GM18873 (cell line): ENCODE results near the gene PTBP2.

Experiments used
- ATAC-seq: cut with Tn5 transposase; IDR thresholded peaks from one replicate; pipeline ENCODE4 v1.9.1; 2021; ENCODE audit warnings: mild to moderate bottlenecking, moderate library complexity, moderate number of reproducible peaks; ENCODE audit not compliant: unreplicated experiment, low FRiP score

Gene PTBP2

DNA sequence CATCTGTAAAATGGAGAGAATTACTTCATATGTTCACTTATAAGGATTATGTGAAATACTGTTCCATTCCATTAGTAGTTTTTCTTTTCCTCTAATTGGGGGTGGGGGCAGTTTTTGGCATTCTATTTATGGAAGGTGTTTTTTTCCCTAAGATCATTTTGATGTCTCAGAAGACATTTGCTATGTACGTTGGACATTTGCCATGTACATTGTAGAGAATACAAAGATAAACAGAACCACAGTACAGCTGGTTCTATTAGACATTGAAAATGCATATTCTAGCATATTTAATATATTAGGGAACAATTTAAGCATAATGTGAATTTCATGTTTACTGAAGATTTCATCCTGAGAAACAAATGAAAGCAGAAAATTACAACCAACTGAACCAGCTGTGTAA is 98.5 kb downstream of the PTBP2 start:
- ATAC-seq: no peak

DNA sequence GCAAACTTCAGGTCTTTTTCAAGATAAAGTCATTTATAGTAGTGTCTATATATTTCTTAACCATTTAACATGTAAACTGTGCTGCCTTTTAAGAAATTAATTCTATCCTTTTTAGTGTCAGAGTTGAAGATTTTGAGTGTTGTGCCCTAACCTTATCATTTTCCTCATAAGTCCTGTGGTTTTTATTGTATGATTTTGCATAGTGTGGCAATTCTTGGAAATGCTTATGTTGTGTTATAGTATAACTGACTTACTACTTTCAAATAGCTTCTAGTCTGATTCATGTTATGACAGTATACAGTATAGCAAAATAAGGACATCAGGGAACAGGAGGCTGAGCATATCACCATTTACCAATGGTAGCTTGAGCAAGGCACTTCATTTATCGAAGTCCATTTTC is 99.1 kb downstream of the PTBP2 start:
- ATAC-seq: no peak

DNA sequence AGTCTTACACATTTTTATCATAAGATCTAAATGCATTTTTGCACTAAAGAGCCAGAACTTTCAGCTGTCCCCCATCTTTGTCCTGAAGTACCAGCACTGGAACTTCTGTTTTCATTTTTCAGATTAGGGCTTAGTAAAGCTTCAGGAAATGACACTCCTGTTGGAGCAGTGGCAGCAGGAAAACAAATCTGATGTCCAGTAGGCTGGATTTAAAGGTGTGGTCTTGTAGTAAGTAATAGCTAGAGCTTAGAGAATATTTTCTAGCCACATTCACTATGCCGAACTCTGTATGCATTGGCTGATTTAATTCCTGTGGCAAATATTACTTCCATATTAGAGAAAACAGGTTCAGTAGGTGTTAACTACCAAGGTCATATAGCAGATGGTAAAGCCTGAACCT is 103.6 kb downstream of the PTBP2 start:
- ATAC-seq: no peak

DNA sequence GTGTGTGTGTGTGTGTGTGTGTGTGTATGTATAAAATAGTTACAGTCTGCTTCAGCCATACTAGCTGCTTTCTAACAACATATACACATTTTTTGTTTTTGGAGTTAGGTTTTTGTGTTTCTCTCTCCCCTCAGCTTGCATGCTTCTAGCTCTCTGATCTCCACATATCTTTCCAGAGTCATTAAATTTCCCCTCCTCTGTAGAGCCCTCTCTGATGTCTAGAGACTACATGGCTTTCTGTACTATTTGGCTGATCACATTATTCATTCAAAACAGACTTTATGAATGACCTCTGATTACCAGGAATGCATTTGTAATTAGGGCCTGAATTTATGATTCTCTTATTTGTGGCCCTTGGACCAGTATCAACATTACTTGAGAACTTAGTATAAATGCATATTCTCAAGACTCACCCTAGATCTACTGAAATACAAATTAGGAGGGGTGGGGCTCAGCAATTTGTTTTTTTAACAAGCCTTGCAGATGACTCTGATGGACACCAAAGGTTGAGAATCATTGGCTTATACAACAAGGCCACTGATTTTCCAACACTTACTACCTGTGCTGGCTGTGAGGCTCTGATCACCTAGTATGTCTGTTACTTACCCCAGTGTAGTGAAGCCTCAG is 104.5 kb downstream of the PTBP2 start:
- no peak for ATAC-seq

DNA sequence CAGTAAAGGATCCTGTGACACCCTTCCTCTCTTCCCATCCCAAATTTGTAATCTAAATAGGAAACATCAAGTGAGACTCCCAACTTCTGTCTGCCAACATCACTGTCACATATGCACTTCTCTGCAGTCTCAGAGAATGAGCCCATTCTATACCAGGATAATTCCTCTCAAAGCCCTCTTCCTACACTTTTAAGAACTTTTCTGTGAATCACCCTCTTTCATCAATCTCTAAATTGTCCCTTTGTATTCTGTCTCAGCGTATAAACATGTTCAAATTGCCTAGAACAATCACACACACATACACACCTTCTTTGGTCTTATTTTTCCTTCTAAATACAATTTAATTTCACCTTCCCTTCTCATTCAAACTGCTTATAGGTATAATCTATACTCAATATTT is 111.8 kb downstream of the PTBP2 start:
- ATAC-seq: no peak

DNA sequence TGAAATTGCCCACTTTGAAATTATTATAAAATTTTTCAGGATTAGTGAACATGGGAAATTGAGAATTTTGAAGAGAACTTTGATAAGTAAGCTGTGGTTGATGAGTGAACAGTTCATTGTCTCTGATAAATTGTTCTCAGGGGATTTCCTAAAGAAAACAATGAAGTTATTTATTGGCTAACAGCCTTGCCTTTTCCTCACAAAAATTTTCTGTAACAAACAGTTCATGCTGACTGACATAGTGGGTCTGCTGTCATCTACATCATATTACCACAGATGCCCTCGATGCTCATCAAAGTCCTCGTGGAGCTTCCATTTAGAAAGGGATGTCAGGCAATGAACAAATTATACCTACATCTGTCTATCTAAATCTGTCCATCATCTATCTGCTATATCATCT is 113.4 kb downstream of the PTBP2 start:
- ATAC-seq: no peak

DNA sequence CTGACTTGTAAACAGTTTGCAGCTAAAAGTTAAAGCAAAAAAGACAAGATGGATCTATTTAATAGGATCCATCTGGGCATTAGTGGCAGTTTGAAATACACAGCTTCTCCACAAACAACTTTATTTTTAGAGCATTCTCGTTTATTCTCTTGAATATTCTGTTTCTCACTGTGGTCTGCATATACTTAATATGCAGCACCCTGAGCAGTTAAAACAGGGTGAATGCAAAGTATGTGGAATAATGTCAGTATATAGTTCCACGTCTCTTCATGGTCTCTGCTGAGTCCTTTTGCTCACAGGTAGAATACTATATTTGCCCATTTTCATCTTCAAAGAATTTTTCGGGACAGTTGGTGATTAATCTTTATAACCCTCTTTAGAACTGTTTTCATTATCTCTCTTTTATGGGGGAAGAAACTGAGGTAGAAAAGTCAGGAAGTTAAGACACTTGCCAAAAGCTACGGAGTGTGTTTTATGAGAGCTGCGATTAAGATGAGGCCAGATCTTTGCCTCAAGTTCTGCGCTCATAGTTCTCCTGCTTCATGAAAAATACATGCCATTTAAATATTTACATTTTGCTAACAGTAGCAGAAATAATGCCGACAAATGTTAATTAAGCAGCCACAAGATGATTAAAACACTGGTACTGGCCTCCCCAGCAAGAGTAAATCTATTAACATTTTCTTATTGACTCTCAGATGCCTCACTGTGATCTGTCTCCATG is 115.6 kb downstream of the PTBP2 start:
- no peak for ATAC-seq

DNA sequence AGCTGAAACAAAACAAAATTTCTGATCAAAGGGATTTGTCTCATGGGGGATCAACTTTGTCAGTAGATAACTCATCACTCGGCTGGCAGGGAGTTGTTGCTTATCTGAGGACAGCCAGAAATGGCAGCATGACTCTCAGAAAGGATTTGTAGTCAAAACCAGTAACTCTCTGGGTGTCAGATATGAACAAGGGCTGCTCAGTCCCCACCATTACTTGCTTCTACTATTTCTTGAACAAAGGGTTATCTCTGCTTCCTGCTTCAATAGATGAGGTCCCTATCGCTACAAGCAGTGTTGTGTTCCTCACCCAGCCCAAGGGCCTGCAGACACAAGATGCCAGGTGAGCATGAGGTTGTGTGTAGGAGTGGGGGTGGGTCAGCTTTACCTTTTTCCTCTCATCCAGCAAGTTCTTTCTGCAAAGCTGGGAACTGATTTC is 116.2 kb downstream of the PTBP2 start:
- no peak for ATAC-seq

DNA sequence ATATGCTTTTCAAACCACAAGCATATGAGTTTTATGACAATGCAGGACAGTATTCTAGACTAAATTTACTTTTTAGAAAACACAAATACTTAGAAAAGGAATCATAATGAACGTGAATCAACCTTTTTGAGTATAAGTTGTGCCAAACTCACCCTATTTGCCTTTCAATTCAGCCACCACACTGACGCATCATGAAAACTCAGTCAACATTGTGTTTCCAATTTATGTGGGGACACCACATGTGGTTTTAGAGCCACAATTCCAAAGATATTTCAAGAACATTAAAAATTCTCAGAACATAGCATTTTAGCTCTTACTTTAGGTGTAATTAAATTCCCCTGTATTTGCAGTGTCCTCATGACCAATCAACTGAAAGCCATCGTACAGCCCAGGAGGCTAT is 118.8 kb downstream of the PTBP2 start:
- ATAC-seq: no peak

DNA sequence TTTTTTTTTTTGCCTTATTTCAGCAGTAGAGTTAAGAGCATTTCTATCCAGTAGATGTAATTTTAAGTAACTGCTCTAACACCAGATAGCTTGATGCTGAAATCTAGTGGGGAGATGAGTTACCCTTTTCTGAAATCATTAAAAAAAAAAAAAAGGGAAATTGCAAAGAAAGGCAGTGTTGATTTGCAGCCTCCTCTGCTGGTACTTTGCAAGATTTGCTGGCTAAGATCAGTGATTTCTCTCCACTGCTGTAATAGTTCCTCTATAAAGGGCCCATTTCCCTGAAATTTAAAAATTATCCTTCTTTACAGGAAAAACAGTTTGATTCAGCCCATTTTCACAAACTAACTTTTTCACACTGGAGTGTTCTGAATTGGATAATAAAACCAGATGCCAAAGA is 120.6 kb downstream of the PTBP2 start:
- no peak for ATAC-seq

DNA sequence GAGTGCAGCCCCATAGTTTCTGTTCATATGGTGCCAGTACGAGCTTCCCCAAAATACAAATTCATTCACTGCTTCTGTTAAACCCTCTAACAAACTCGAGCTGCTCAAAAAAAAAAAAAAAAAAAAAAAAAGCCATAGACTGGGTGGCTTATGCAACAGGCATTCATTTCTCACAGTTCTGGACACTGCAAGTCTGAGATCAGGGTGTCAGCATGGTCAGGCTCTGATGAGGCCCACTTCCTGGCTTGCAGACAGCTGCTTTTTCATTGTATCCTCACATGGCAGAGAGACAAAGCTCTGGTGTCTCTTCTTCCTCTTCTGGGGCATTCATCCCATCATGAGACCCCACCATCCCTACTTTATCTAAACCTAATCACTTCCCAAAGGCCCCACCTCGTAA is 121.6 kb downstream of the PTBP2 start:
- no peak for ATAC-seq

DNA sequence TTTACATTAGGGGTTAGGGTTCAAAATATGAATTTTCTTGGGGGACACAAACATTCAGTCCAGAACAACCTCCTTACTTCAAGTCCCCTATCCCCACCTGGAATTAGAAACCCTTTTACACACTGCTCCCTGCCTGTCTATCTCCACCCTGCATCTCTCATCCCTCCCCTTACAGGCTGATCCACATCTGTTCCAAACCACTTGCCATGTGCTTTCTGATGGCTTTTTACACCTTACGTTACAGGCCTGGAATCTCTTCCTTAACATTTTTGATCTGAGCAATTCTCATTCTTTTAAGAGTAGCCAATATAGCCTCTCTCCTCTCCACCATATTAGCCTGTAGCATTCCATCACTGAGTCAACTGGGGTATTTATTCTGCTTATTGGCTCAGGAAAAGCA is 122.0 kb downstream of the PTBP2 start:
- ATAC-seq: no peak

DNA sequence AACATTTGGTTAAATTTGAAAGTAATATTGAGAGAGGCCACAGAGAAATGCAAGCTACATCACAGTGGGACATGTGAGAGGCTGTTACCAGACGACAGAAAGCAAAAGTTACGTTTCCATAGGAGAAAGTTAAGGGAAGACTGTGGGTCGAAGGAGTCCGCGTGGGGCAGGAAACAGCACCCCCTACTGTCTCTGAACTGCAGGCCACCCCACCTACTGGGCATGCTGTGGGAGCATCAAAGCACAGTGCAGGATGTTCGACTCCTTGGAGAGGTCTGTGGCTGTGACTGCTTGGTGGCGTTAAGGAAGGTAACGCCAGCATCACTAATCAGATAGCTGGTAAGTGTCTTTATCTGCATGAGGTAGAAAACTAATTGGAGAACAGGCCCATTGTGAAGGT is 123.9 kb downstream of the PTBP2 start:
- peak; percentile 76 for ATAC-seq

DNA sequence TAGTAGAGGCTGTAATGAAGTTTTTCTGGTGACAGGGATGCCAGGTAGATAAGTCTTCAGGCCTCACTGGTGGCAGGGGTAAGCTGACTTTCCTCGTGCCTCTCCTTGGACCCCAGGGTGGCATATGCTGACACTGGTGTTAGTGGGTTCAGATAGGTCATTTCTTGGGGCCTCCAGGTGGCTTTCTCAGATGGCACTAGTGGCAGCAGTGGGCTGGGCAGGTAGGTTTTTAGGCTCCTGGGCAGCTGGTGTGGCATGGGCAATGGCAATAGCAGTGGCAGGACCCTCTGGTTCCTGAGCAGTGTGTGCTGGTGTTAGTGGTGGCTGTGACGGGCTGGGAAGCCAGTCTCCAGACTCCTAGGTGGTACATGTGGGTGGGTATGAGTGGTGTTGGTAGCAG is 140.3 kb downstream of the PTBP2 start:
- ATAC-seq: no peak

DNA sequence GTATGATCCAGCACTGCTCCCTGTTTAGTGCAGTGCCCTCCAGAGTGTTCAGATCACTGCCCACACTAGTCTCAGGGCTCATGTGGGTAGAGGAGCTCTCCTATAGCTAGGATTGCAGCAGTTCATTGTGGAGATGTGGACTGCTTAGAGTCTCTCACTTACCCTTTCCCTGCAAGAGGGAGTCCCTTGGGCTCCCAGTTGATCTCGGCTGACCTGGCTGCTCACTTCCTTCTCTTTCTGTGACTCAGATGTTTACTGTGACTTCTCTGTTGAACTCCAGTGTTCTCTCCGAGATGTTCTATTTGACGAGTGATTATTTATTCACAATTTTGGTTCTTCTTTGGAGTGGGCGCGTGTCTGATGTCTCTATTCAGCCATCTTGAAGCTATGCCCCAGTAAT is 141.9 kb downstream of the PTBP2 start:
- no peak for ATAC-seq
